ENCODE results near the gene POLN.

Gene POLN

DNA sequence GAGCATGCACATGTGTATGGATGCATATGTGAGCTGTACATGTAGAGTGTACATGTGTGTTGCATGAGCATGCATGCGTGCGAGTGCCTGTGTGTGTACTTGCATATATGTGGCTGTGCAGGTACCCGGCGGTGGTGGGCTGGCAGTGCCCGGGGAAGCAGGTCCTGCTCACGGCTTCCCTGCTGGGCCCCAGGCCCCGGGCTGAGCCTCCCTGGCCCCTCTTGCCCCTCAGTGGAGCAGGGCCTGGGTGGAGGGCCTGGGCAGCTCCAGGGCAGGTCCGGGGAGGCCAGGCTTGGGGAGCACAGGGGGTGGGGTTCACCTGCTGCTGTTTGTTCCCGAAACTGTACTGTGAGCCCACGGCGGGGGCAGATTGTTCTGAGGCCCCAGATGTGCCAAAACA lies 173.4 kb downstream of the POLN start:
- TF ChIP-seq, protein P1, sequence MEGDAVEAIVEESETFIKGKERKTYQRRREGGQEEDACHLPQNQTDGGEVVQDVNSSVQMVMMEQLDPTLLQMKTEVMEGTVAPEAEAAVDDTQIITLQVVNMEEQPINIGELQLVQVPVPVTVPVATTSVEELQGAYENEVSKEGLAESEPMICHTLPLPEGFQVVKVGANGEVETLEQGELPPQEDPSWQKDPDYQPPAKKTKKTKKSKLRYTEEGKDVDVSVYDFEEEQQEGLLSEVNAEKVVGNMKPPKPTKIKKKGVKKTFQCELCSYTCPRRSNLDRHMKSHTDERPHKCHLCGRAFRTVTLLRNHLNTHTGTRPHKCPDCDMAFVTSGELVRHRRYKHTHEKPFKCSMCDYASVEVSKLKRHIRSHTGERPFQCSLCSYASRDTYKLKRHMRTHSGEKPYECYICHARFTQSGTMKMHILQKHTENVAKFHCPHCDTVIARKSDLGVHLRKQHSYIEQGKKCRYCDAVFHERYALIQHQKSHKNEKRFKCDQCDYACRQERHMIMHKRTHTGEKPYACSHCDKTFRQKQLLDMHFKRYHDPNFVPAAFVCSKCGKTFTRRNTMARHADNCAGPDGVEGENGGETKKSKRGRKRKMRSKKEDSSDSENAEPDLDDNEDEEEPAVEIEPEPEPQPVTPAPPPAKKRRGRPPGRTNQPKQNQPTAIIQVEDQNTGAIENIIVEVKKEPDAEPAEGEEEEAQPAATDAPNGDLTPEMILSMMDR (IDR thresholded peaks at IDR 0.05; ENCODE audit: control extremely low read depth, extremely low read depth, low read depth, missing control alignments) = no peak
- no peak for DNase-seq (ENCODE audit: extremely low spot score)
- ChIA-PET POLR2A (no interaction called here), CTCF (no interaction called here)

GRCh38 chr4:2068198-2068470 lies 173.8 kb downstream of the POLN start:
- ChIA-PET CTCF (no interaction called here), POLR2A (no interaction called here)

DNA sequence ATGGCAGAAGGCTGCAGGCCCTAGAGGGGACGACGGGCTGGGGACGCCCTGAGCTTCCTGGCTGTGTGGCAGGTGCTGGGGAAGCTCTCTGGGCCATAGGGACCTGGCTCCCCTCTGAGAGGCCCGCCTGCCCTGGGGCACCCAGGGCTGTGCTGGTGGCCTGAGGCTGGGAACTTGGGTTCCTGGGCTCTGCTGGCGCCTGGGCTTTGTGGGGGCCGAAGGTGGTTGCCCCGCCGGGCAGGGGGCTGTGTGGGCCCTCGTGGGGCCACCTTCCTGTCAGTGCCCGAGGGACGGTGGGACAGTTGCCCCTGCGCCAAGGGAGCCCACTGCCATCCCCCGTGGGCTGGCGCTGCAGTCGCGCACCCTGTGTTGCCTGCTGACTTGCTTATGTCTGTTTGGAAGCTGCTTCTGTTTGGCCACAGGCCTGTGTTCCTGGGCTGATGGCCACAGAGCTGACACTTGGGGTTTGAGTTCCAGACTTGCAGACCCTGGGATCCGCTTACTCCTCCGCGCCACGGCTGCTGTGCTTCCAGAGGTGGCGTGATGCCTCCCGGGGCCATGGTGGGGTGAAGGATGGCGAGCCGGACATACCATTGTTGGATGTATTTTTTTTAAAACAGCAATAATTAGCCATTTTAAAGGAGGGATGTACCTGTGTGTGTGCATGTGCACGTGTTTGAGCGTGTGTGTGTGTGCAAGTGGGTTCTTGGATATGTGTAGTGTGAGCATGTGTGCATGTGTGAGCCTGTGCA lies 174.3 kb downstream of the POLN start:
- ChIA-PET CTCF (no interaction called here), POLR2A (no interaction called here)
- DNase-seq (ENCODE audit: extremely low spot score) = no peak
- TF ChIP-seq, protein P1 (IDR thresholded peaks at IDR 0.05; ENCODE audit: control extremely low read depth, extremely low read depth, low read depth, missing control alignments) = no peak

More at GRCh38 chr4:2068198-2068470, 173.8 kb downstream of the POLN start:
- TF ChIP-seq, protein P1 (IDR thresholded peaks at IDR 0.05; ENCODE audit: control extremely low read depth, extremely low read depth, low read depth, missing control alignments) = no peak
- DNase-seq (ENCODE audit: extremely low spot score) = no peak

- TF ChIP-seq, protein P1 (IDR thresholded peaks at IDR 0.05; ENCODE audit: control extremely low read depth, extremely low read depth, low read depth, missing control alignments) = no peak
- POLR2A ChIA-PET = no interaction called here
- CTCF ChIA-PET = no interaction called here
- DNase-seq (ENCODE audit: extremely low spot score) = no peak
Observed at GRCh38 chr4:2066571-2067445, 175.1 kb downstream of the POLN start.

DNA sequence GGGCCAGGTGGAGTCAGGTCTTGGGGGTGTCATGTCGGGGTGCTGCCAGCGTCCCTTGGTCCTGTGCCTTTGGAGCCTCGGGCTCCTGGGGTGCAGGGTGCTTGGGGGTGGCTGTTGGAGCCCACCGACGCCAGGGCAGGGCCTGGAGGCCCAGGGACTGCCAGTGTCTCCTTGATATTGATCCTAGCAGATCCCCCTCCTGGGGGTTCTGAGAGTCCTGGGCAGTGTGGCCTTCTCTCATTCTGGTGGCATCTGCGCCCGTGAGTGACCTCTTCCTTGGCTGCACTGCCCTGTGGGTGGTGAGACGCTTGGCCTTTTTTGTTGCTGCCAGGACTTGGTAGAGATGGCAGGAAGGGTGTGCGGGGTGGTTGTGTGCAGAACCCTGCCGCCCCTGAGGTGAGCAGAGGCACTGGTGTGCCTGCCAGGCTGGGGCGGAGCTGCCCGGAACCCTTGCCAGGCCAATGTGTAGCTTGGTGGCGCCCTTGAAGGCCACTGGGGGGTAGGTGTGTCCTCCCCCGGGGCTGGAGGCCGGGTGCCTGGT lies 175.8 kb downstream of the POLN start:
- CTCF ChIA-PET = interaction anchor here (1.4 kb wide), 1 partner anchor 8 kb away, joined by 4 read pairs; no protein-coding TSS in a partner anchor
- TF ChIP-seq, protein P1 (IDR thresholded peaks at IDR 0.05; ENCODE audit: control extremely low read depth, extremely low read depth, low read depth, missing control alignments) = no peak
- no peak for DNase-seq (ENCODE audit: extremely low spot score)
- POLR2A ChIA-PET = no interaction called here

GRCh38 chr4:2065106-2065930 lies 176.6 kb downstream of the POLN start:
- CTCF ChIA-PET = interaction anchor here (1.4 kb wide), 1 partner anchor 9 kb away, joined by 4 read pairs; no protein-coding TSS in a partner anchor
- DNase-seq (ENCODE audit: extremely low spot score) = no peak
- TF ChIP-seq, protein P1 (IDR thresholded peaks at IDR 0.05; ENCODE audit: control extremely low read depth, extremely low read depth, low read depth, missing control alignments) = no peak
- POLR2A ChIA-PET = no interaction called here
